SK-N-SH treated with all-trans-retinoic acid at 6 μM for 48 hours (cell line): ENCODE data around the gene USP17L17.
"Not testable (repeated sequence)": the region's sequence is repeated elsewhere in the genome, so short reads cannot be mapped to it uniquely, and the experiment has no call there.

Experiments used
- ARNTL ChIP-seq: fragments of 450-650 bp; formaldehyde crosslinking; IDR thresholded peaks from 2 replicates; pipeline ENCODE4 v1.5.0; 2020; ENCODE audit warnings: low read depth, mild to moderate bottlenecking, moderate library complexity, borderline replicate concordance
- CREB5 ChIP-seq: fragments of 250-450 bp; sonication (Bioruptor Pico); IDR thresholded peaks from 2 replicates; pipeline ENCODE4 v1.5.1; 2020; ENCODE audit warnings: low read depth, mild to moderate bottlenecking, moderate library complexity
- ESRRG ChIP-seq: fragments of 250-450 bp; sonication (Bioruptor Pico); IDR thresholded peaks from 2 replicates; pipeline ENCODE4 v1.6.1; 2021; ENCODE audit warnings: mild to moderate bottlenecking
- PATZ1 ChIP-seq: fragments of 250-450 bp; sonication (Bioruptor Pico); IDR thresholded peaks from 2 replicates; pipeline ENCODE4 v1.8.0; 2020; ENCODE audit warnings: mild to moderate bottlenecking, moderate library complexity, borderline replicate concordance
- ZC3H10 ChIP-seq: fragments of 250-450 bp; sonication (Bioruptor Pico); IDR thresholded peaks from 2 replicates; pipeline ENCODE4 v1.5.1; 2021; ENCODE audit warnings: mild to moderate bottlenecking, moderate library complexity
- ZNF565 ChIP-seq: fragments of 450-650 bp; formaldehyde crosslinking; conservative IDR thresholded peaks from 2 replicates; pipeline ENCODE4 v1.5.0; 2020; ENCODE audit warnings: low read depth, mild to moderate bottlenecking, moderate library complexity
- ZNF70 ChIP-seq: fragments of 450-650 bp; formaldehyde crosslinking; IDR thresholded peaks from 2 replicates; pipeline ENCODE4 v1.5.0; 2020; ENCODE audit warnings: mild to moderate bottlenecking, moderate library complexity

- TF ChIP-seq PATZ1 (CRISPR knock-in tag); ZNF565 (CRISPR knock-in tag); ZNF70 (CRISPR knock-in tag); ZC3H10 (CRISPR knock-in tag); ARNTL (CRISPR knock-in tag); ESRRG; CREB5: not testable (repeated sequence)
Observed at GRCh38 chr4:9210357-9210756, 33.3 kb upstream of the USP17L17 start, which contains the start of gene USP17L10.
